GM19438 (cell line): ENCODE measurements around the gene AK5.

Source experiments
- ATAC-seq: cut with Tn5 transposase; IDR thresholded peaks from one replicate; pipeline ENCODE4 v1.9.1; 2021; ENCODE audit warnings: low read depth; ENCODE audit not compliant: unreplicated experiment

Gene AK5

GRCh38 chr1:77348549-77348948 lies 66.7 kb downstream of the AK5 start:
- ATAC-seq = no peak

GRCh38 chr1:77349275-77349674 lies 67.5 kb downstream of the AK5 start:
- ATAC-seq = no peak

GRCh38 chr1:77350012-77350770 lies 68.4 kb downstream of the AK5 start:
- no peak for ATAC-seq

GRCh38 chr1:77354536-77354935 lies 72.7 kb downstream of the AK5 start:
- ATAC-seq = no peak

- no peak for ATAC-seq
Observed at GRCh38 chr1:77355010-77355409, 73.2 kb downstream of the AK5 start.

GRCh38 chr1:77356136-77356535 lies 74.3 kb downstream of the AK5 start:
- no peak for ATAC-seq

- ATAC-seq = no peak
Observed at GRCh38 chr1:77360256-77360655, 78.4 kb downstream of the AK5 start.

- no peak for ATAC-seq
Observed at GRCh38 chr1:77361621-77362020, 79.8 kb downstream of the AK5 start.

GRCh38 chr1:77370161-77370560 lies 88.3 kb downstream of the AK5 start:
- no peak for ATAC-seq

- ATAC-seq = no peak
Observed at GRCh38 chr1:77370583-77371306, 88.9 kb downstream of the AK5 start.

- ATAC-seq = no peak
Observed at GRCh38 chr1:77371396-77371795, 89.6 kb downstream of the AK5 start.

GRCh38 chr1:77373702-77374101 lies 91.9 kb downstream of the AK5 start:
- ATAC-seq = no peak

GRCh38 chr1:77375541-77375940 lies 93.7 kb downstream of the AK5 start:
- no peak for ATAC-seq

- no peak for ATAC-seq
Observed at GRCh38 chr1:77375990-77376389, 94.2 kb downstream of the AK5 start.

GRCh38 chr1:77378723-77379535 lies 97.1 kb downstream of the AK5 start:
- ATAC-seq = no peak

GRCh38 chr1:77382366-77382765 lies 100.5 kb downstream of the AK5 start:
- no peak for ATAC-seq

GRCh38 chr1:77383236-77383635 lies 101.4 kb downstream of the AK5 start:
- ATAC-seq = no peak

GRCh38 chr1:77385551-77385950 lies 103.7 kb downstream of the AK5 start:
- ATAC-seq = no peak

GRCh38 chr1:77386276-77386675 lies 104.5 kb downstream of the AK5 start:
- ATAC-seq = no peak

GRCh38 chr1:77387553-77387952 lies 105.7 kb downstream of the AK5 start:
- ATAC-seq = no peak

GRCh38 chr1:77388661-77389060 lies 106.8 kb downstream of the AK5 start:
- ATAC-seq = no peak
